PC-3 (cell line): ENCODE data around the gene MS4A13.

Experiments
- EZH2 ChIP-seq: fragments of 300-600 bp; sonication (generic); IDR thresholded peaks from one replicate; pipeline ENCODE4 v1.6.1; 2017; ENCODE audit warnings: antibody characterized with exemption, mild to moderate bottlenecking, low read length; ENCODE audit not compliant: unreplicated experiment
- TF ChIP-seq, protein P1 (sequence below): fragments of 300-600 bp; sonication (generic); conservative IDR thresholded peaks from 2 replicates; pipeline ENCODE4 v1.5.1; 2017; ENCODE audit warnings: antibody characterized with exemption, low read depth, mild to moderate bottlenecking, low read length

DNA sequence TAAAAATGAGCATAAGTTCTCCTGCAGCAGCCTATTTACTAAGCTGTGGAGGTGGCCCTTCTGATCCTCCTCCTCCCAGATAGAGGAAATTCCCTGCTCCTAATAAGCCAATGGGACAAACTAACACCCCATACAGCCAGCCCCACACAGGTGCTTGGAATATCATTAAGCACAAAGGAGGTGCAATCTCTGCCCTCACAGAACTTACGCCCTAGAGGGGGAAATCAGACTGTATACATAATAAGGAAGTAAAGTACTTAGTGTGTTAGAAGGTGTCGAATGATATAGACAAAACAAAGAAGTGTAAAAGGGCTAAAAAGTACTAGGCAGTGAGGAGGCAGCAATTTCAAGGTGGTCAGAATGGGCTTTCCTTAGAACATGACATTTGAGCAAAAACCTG lies 16.8 kb upstream of the MS4A13 start:
- TF ChIP-seq, protein P1, sequence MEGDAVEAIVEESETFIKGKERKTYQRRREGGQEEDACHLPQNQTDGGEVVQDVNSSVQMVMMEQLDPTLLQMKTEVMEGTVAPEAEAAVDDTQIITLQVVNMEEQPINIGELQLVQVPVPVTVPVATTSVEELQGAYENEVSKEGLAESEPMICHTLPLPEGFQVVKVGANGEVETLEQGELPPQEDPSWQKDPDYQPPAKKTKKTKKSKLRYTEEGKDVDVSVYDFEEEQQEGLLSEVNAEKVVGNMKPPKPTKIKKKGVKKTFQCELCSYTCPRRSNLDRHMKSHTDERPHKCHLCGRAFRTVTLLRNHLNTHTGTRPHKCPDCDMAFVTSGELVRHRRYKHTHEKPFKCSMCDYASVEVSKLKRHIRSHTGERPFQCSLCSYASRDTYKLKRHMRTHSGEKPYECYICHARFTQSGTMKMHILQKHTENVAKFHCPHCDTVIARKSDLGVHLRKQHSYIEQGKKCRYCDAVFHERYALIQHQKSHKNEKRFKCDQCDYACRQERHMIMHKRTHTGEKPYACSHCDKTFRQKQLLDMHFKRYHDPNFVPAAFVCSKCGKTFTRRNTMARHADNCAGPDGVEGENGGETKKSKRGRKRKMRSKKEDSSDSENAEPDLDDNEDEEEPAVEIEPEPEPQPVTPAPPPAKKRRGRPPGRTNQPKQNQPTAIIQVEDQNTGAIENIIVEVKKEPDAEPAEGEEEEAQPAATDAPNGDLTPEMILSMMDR, result no peak
- TF ChIP-seq EZH2, result no peak
